Mesendoderm (in vitro differentiated cells): ENCODE measurements around the gene KLK8.

Experiments
- DNase-seq: peaks from one replicate; pipeline ENCODE4 v3.0.0; 2013
- H2AK5ac ChIP-seq: 2 replicates; pipeline ENCODE4 v1.6.1; 2013; ENCODE audit warnings: low read length, inconsistent platforms
- H2BK120ac ChIP-seq: 2 replicates; pipeline ENCODE4 v1.6.1; 2013; ENCODE audit warnings: low read depth, mild to moderate bottlenecking, low read length, moderate library complexity, mixed read lengths
- H2BK15ac ChIP-seq: replicated peaks from 2 replicates; pipeline ENCODE4 v1.6.1; 2013; ENCODE audit warnings: low read depth, mild to moderate bottlenecking, moderate library complexity
- H2BK5ac ChIP-seq: 2 replicates; pipeline ENCODE4 v1.6.1; 2013; ENCODE audit warnings: low read length, inconsistent platforms
- H3K18ac ChIP-seq: 2 replicates; pipeline ENCODE4 v1.6.1; 2013; ENCODE audit warnings: mild to moderate bottlenecking, low read length, mixed read lengths
- H3K23ac ChIP-seq: one replicate; pipeline ENCODE4 v1.6.1; 2013; ENCODE audit warnings: low read length
- H3K27ac ChIP-seq: 2 replicates; pipeline ENCODE4 v1.5.1; 2013; ENCODE audit warnings: low read depth, mild to moderate bottlenecking, inconsistent platforms, low read length, moderate library complexity
- H3K27me3 ChIP-seq: 2 replicates; pipeline ENCODE4 v1.6.1; 2013; ENCODE audit warnings: low read length, control low read depth, mild to moderate bottlenecking, inconsistent platforms; ENCODE audit not compliant: insufficient read depth, poor library complexity
- H3K36me3 ChIP-seq: 2 replicates; pipeline ENCODE4 v1.6.1; 2013; ENCODE audit warnings: low read length, inconsistent platforms; ENCODE audit not compliant: control insufficient read depth, insufficient read depth
- H3K4ac ChIP-seq: one replicate; pipeline ENCODE4 v1.6.1; 2013; ENCODE audit warnings: low read depth, mild to moderate bottlenecking, low read length, moderate library complexity
- H3K4me1 ChIP-seq: 2 replicates; pipeline ENCODE4 v1.6.1; 2013; ENCODE audit warnings: low read depth, low read length, inconsistent platforms; ENCODE audit not compliant: control insufficient read depth
- H3K4me2 ChIP-seq: 2 replicates; pipeline ENCODE4 v1.6.1; 2013; ENCODE audit warnings: low read length
- H3K4me3 ChIP-seq: 2 replicates; pipeline ENCODE4 v1.5.1; 2013; ENCODE audit warnings: mild to moderate bottlenecking, low read length
- H3K56ac ChIP-seq: one replicate; pipeline ENCODE4 v1.6.1; 2013; ENCODE audit warnings: low read length
- H3K79me1 ChIP-seq: 2 replicates; pipeline ENCODE4 v1.6.1; 2013; ENCODE audit warnings: low read length, inconsistent platforms
- H3K79me2 ChIP-seq: 2 replicates; pipeline ENCODE4 v1.6.1; 2013; ENCODE audit warnings: mild to moderate bottlenecking, low read length; ENCODE audit not compliant: control insufficient read depth, insufficient read depth
- H3K9ac ChIP-seq: 2 replicates; pipeline ENCODE4 v1.6.1; 2013; ENCODE audit warnings: low read length, inconsistent platforms
- H4K5ac ChIP-seq: one replicate; pipeline ENCODE4 v1.6.1; 2013; ENCODE audit warnings: low read length
- H4K8ac ChIP-seq: one replicate; pipeline ENCODE4 v1.6.1; 2013; ENCODE audit warnings: low read depth, mild to moderate bottlenecking, control low read depth, low read length, moderate library complexity
- WGBS: extraction: QIAGEN DNeasy Blood & Tissue Kit; methylation state at CpG from one replicate; pipeline ENCODE4 v1.1.7; 2013; ENCODE audit warnings: low lambda C conversion rate, missing lambda C conversion rate; ENCODE audit not compliant: insufficient coverage; ENCODE audit errors: extremely low coverage; 5-methylcytosine and 5-hydroxymethylcytosine counted together

Gene KLK8

DNA sequence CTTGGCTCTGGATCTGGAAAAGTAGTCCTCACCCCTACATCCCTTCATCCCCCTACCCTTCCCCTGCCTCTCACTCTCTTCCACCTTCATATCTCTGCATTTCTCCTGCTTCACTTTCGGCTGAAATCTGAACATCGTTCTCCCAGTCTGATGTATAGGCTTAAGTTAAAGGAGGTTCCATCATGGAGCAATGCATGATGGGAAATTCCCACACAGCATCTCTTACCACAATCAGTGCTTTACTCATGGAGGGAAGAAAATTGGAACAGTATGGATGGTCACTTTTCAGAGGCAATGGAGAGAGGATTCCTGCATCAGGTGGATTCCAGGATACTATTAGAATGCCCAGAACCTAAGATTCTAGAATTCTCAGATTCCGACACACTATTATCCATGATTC is 6.1 kb upstream of the KLK8 start:
- Histone ChIP-seq H4K8ac (no peak overlapping the region), H3K36me3 (no peaks in the 10 kb centered on the region), H2BK15ac (no peak overlapping the region), H3K4me1 (no peaks in the 10 kb centered on the region), H2BK5ac (no peak overlapping the region), H3K4me2 (no peak overlapping the region), H3K27ac (no peak overlapping the region), H3K4me3 (no peak overlapping the region), H3K79me1 (no peaks in the 10 kb centered on the region), H3K9ac (no peak overlapping the region), H2AK5ac (no peak overlapping the region), H2BK120ac (no peak overlapping the region), H3K27me3 (no peaks in the 10 kb centered on the region), H3K18ac (no peak overlapping the region), H3K23ac (no peak overlapping the region), H3K79me2 (no peaks in the 10 kb centered on the region), H3K56ac (no peak overlapping the region), H4K5ac (no peak overlapping the region), H3K4ac (no peak overlapping the region)
- no peak for DNase-seq
- WGBS: no CpG with 5 or more reads among the region's 3 CpGs

DNA sequence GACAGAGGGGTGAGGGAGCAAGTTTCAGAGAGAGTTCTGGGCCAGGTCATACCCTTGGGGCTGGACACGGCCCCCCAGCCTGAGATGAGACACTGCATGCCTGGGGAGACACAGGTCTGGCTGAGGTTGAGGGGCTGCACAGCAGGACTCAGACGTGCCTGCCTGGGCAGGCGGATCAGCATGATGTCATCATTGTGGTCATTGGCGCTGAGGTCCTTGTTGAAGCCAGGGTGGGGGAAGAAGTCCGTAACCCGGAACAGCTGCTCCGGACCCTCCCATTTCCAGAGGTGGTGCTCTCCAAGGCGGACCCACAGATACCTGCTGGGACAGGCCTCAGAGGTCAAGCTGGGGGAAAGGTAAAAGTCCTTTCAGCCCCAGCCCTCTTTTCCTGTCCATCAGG is 5.0 kb upstream of the KLK8 start:
- no CpG with 5 or more reads among the region's 8 CpGs for WGBS

DNA sequence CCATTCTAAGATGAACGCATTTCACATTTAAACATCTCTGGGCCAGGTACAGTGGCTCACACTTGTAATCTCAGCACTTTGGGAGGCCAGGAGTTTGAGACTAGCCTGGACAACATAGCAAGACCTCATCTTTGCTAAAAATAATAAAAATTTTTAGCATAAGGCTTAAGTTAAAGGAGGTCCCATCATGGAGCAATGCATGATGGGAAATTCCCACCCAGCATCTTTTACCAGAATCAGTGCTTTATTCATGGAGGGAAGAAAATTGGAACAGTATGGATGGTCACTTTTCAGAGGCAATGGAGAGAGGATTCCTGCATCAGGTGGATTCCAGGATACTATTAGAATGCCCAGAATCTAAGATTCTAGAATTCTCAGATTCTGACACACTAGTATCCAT is 3.8 kb upstream of the KLK8 start:
- Histone ChIP-seq H3K56ac (no peak overlapping the region), H3K9ac (no peak overlapping the region), H3K18ac (no peak overlapping the region), H3K4me1 (no peaks in the 10 kb centered on the region), H3K79me2 (no peaks in the 10 kb centered on the region), H2BK15ac (no peak overlapping the region), H3K36me3 (no peaks in the 10 kb centered on the region), H3K79me1 (no peaks in the 10 kb centered on the region), H2BK120ac (no peak overlapping the region), H3K27ac (no peak overlapping the region), H3K4ac (no peak overlapping the region), H4K8ac (no peak overlapping the region), H3K27me3 (no peaks in the 10 kb centered on the region), H3K4me3 (no peak overlapping the region), H2BK5ac (no peak overlapping the region), H3K4me2 (no peak overlapping the region), H3K23ac (no peak overlapping the region), H4K5ac (no peak overlapping the region), H2AK5ac (no peak overlapping the region)
- DNase-seq: no peak
- WGBS: no CpG with 5 or more reads among the region's 1 CpG

More for the DNA sequence above, 5.0 kb upstream of the KLK8 start:
- no peak overlapping the region for H4K8ac ChIP-seq
- H3K18ac ChIP-seq: no peak overlapping the region
- no peak overlapping the region for H3K27ac ChIP-seq
- H4K5ac ChIP-seq: no peak overlapping the region
- H3K4me1 ChIP-seq: no peaks in the 10 kb centered on the region
- no peak overlapping the region for H3K4me3 ChIP-seq
- no peak overlapping the region for H3K23ac ChIP-seq
- no peak overlapping the region for H3K4me2 ChIP-seq
- H2BK120ac ChIP-seq: no peak overlapping the region
- no peak overlapping the region for H2AK5ac ChIP-seq
- H2BK15ac ChIP-seq: no peak overlapping the region
- no peak for DNase-seq
- H3K9ac ChIP-seq: no peak overlapping the region
- H2BK5ac ChIP-seq: no peak overlapping the region
- no peaks in the 10 kb centered on the region for H3K36me3 ChIP-seq
- no peak overlapping the region for H3K4ac ChIP-seq
- H3K56ac ChIP-seq: no peak overlapping the region
- no peaks in the 10 kb centered on the region for H3K79me2 ChIP-seq
- no peaks in the 10 kb centered on the region for H3K27me3 ChIP-seq
- H3K79me1 ChIP-seq: no peaks in the 10 kb centered on the region

DNA sequence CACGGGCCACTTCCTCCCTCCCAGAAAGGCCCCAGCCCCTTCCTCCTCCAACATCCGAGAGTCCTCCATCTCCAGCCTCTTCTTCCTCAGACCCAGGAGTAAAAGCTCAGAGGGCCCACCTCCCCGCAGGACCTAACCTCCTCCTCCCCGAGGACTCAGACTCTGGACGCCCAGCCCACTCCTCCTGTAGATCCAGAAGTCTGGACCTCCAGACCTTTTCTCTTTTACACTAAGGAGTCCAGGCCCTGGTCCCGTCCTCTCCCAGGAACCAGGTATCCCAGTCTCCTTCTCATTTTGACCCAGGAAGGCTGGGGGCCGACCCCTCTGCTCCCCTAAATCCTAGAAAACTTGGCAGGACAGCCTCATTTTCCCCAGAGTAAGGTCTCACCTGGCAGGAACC is 1.9 kb upstream of the KLK8 start:
- no peak overlapping the region for H3K4me2 ChIP-seq
- H3K9ac ChIP-seq: no peak overlapping the region
- no peak overlapping the region for H4K5ac ChIP-seq
- H2BK5ac ChIP-seq: no peak overlapping the region
- H3K36me3 ChIP-seq: no peaks in the 10 kb centered on the region
- no peak overlapping the region for H2AK5ac ChIP-seq
- no peaks in the 10 kb centered on the region for H3K27me3 ChIP-seq
- no peak overlapping the region for H3K23ac ChIP-seq
- no peak overlapping the region for H2BK120ac ChIP-seq
- WGBS: no CpG with 5 or more reads among the region's 7 CpGs
- no peak overlapping the region for H3K27ac ChIP-seq
- DNase-seq: no peak
- no peak overlapping the region for H4K8ac ChIP-seq
- H3K79me1 ChIP-seq: no peaks in the 10 kb centered on the region
- H3K4ac ChIP-seq: no peak overlapping the region
- no peaks in the 10 kb centered on the region for H3K79me2 ChIP-seq
- H2BK15ac ChIP-seq: no peak overlapping the region
- no peaks in the 10 kb centered on the region for H3K4me1 ChIP-seq
- no peak overlapping the region for H3K56ac ChIP-seq
- no peak overlapping the region for H3K4me3 ChIP-seq
- no peak overlapping the region for H3K18ac ChIP-seq

DNA sequence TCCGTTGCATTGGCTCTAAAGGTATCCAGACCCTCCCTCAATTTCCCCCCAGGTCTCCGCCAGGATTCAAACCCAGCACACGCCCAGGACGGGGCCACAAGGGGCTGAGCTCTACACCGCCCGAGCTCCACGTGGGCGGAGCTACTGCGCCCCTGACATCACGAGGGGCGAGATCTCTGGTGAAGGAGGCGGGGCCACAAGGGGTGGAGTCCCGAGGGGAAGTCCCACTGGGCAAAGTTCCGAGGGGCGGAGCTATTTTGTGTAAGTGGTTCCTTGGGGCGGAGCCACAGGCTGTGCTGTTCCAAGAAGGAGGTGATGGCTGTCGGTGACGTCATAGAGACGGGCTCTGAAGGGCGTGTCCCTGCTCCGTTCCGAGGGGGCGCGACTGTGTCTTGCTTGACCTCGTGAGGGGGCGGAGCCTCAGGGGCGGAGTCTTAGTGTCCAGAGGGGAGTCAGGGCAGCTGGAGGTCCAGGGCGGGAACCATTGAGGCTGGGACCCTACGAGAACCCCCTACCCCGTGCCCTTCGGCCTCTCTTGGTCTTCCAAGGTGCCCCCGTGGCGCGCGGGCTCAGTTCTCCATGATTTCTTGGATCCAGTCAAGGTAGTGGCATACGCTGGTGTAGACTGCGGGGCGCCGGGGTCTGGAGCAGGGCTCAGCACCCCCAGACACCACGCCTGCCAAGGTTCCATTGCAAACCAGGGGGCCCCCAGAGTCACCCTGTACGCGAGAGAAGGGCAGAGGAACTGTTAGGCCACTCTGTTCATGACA is 1.3 kb upstream of the KLK8 start:
- Histone ChIP-seq H2AK5ac (no peak overlapping the region), H3K27ac (no peak overlapping the region), H3K9ac (peak overlapping the region; percentile 53), H3K79me1 (no peaks in the 10 kb centered on the region), H4K8ac (no peak overlapping the region), H3K18ac (no peak overlapping the region), H2BK120ac (no peak overlapping the region), H3K4ac (no peak overlapping the region), H3K36me3 (no peaks in the 10 kb centered on the region), H3K27me3 (no peaks in the 10 kb centered on the region), H3K4me2 (peak overlapping the region; percentile 62), H3K4me1 (no peaks in the 10 kb centered on the region), H3K56ac (peak overlapping the region; percentile 82), H4K5ac (no peak overlapping the region), H3K23ac (no peak overlapping the region), H3K4me3 (no peak overlapping the region), H2BK5ac (no peak overlapping the region), H2BK15ac (no peak overlapping the region), H3K79me2 (no peaks in the 10 kb centered on the region)
- peak; percentile 93 for DNase-seq
- WGBS: no CpG with 5 or more reads among the region's 42 CpGs

DNA sequence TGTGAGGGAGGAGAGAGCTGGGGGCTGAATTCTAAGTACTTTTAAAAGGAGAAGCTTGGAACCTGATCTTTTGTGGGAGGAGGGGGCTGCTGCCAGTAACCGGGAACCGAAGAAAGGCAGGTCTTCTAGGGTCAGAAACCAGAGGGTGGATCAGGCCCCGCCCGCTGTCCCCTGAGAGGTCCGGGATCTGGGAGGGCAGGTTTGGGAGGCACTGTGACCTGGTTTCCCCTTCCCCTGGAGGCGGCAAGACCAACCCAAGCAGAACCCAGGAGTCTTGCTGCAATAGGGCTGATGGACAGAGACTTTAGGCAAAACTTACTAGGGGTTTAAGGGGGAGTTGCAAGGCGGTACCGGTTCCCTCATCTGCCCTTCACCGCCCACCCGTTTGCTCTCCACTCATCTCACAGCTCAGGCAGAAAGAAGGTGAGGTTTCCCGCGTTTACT is 707 bp upstream of the KLK8 start:
- Histone ChIP-seq H3K79me2 (no peaks in the 10 kb centered on the region), H4K5ac (no peak overlapping the region), H2AK5ac (no peak overlapping the region), H3K23ac (no peak overlapping the region), H3K27ac (no peak overlapping the region), H4K8ac (no peak overlapping the region), H3K9ac (peak overlapping the region; percentile 53), H3K4me1 (no peaks in the 10 kb centered on the region), H2BK120ac (no peak overlapping the region), H3K18ac (no peak overlapping the region), H2BK5ac (no peak overlapping the region), H2BK15ac (no peak overlapping the region), H3K27me3 (no peaks in the 10 kb centered on the region), H3K4ac (no peak overlapping the region), H3K4me3 (no peak overlapping the region), H3K79me1 (no peaks in the 10 kb centered on the region), H3K56ac (peak overlapping the region; percentile 82), H3K36me3 (no peaks in the 10 kb centered on the region), H3K4me2 (peak overlapping the region; percentile 62)
- WGBS: no CpG with 5 or more reads among the region's 12 CpGs
- DNase-seq: no peak
